Left kidney (tissue), 2 donors: ENCODE data around the gene PLCG1. TPM values are rescaled to one million over a fixed set of nuclear protein-coding genes. Genes with fewer than 3 reads are reported as not detected.

ENCODE experiments used
- DNase-seq: peaks from one replicate; pipeline ENCODE4 v3.0.0-alpha.2; 2013
- polyA plus RNA-seq: library from polyadenylated mRNA; unstranded; fragments of 120-200 nt; gene quantifications from one replicate; pipeline ENCODE4 v1.2.1, GENCODE V29; 2013; ENCODE audit not compliant: insufficient read length

PLCG1 gene
- polyA plus RNA-seq, 1 donor: 206 TPM

DNA sequence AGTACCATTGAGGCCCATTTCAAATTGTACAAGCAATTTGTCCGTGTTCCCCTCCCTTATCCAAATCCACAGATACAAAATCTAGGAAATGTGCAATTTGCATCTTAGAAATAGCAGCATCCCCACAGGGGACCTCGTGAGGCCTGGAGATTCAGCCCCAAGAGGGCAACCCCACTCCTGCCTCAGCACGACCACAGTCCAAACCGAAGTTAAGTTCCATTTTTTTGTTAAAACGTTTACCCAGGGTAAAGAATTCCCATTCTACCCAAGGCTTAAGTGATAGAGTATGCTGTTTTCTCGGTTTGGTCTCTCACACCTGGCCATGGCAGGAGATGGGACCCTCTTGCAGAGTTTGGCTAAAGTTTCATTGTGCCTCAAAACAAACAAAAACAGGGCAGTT is 41.2 kb downstream of the PLCG1 start:
- DNase-seq: no peak

DNA sequence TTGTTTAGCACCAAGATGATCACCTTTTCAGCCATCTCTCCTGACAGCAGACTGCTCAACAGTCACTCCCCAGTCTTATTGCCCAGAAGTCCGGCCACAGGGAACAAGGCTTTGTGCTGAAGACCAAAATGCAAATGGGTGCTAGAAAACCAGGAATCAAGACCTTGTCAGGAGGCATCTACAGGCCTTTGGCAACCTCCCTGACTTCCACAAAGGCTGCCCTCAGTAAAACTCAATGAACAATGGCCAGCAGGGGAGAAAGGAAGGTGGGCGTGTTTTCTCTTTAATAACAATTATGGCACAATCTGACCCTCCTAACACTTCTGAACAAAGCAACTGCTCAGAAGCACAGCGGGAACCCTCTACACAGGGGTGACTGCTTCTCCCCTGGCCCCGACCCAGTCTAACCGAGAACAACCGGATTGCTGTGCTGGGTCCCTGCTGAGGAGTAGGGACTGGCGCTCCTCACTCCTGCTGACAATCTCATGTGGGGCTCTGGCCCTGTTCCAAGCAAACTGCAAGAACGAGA is 41.6 kb downstream of the PLCG1 start:
- DNase-seq: no peak

DNA sequence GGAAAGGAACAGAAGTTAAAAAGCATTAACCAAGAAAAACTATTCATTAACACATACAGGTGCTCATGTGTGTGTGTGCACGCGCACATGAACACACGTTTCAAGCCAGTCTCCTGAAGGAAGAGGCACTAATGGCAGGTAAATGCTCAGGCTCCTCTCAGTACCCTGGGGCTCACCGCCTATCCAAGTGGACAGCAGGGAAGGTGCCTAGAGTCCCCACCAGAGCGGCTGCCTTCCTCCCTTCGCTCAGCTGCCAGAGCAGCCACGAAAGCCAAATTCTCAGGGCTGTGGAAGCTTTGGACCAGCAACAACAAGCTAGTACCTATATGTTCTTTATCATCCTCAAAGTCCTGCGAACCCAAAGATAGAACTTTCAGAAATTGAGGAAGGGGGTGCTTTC is 42.6 kb downstream of the PLCG1 start:
- no peak for DNase-seq

DNA sequence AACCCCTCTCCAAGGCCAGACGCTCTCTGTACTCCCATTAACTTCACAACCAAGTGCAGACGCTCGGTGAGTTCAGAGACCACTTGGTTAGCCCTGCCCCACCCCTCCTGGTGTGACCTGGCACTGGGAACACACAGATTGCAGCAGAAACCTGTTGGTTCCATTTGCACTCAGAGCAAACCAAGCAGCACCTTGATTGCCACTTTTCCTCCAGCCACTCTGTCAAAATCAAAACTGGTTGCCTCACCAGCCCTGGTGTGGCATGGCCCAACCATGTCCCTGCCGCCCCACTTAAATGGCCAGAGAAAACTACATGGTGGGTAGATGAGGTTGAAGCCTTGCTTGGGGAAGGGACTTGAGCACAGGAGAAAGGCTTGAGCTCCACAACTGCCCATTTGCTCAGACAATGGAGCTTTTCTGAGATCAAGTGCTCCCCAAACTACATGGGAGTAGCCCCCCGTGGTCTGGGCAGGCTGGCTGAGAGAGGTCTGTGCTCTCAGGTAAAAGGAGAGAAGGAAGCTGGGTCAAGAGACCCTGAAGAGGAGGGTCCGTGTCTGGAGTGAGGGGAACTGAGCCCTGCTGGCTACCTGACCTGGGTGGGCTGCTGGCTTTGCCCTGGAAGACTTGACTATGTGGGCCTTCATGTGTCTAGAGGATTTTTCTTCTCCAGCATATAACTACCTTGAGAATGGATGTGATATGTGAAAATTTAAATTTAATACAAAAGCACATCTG is 43.4 kb downstream of the PLCG1 start:
- DNase-seq: no peak

DNA sequence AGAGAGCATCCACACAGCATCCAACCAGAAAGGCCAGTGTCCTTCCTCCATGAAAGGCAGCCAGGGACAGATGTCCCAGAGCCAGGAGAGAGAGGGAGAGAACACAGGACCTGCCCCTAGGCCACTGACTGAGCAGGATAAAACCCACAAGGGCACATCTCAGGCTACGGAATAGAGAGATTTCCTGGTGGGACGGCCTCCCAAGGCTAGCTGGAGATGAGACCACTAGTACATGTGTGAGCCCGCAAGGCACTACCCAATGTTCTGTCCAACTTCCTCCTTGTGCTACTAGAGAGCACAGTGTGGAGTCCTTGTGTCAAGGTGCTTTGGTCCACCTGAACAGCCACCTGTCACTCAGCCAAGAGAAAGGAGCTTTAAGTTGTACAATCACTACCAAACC is 44.2 kb downstream of the PLCG1 start:
- no peak for DNase-seq

DNA sequence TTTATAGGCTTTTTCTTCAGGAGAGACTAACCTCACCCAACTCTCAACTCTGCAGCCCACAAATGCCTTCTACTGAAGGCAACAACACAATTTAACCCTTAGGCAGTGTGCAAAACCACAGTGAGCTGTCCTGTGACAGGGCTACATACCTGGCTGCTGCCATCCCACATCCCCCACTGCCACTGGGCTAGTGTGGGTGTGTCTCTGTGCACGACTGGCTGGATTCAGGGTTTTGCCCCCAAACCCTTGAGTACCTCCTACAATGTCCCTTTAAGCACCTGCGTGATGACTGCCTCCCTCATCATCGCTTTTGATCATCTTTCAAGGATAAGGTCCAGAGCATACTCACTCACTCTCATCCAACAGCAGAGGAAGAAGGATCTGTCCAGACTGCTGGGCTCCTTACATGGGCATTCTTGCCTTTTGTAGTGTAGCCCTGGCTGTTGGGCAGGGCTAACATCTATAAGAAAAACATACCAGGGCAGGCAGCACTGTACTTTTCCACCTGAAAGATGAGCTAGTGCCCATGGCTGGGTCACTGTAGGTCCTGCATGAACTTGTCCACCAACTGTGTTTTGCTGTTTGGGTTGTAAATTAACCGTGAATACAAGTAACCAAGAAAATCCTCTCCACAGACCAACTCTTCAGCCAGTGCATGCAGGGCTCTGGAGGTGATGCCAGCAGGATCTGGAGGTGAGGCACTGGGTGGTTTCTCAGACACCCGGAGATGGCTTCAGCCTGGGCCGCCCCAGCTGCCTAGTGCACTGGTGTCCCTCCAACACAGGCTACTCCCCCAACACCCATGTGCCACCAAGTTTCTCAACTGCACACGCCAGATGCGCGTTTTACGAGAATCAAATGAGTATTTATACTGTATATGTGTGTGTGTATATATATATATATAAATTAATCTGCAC is 45.2 kb downstream of the PLCG1 start:
- DNase-seq: no peak

DNA sequence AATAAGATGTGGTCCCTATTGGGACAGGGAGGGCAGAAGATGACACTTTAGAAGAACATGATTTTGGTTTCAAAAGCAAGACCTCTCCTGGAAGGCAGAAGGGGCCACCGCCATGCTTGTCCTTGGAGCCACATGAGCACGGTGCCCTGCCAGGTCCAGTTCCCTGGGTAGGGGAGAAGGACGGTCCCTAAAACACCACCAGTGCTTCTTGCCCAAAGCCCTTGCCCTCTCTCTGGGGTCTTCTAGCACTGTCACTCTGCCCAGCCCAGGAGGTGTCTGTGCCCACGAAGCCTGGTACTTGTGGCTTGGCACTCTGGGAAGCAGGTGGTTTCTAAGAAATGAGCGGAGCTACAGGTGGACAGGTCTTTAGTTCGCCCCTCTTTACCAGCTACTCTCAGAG is 46.0 kb downstream of the PLCG1 start:
- no peak for DNase-seq

DNA sequence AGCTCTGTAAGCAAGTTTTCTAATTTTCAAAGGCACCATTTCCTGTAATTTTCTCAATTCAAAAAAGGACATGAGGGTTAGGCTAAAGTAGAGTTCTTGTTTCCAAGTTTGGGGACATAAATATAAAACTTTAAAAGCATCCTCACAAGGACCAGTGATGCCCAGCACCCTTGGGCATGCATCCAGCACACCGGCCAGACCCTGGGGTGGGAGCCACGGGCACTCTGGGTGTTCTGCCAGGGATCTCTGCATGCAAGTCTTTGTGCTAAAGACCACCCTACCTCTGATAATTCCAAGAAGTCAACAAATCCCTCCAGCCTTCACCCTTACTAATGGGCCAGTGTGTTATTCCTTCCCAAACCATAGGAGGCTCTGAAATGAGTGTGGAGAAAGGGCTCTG is 46.5 kb downstream of the PLCG1 start:
- no peak for DNase-seq

DNA sequence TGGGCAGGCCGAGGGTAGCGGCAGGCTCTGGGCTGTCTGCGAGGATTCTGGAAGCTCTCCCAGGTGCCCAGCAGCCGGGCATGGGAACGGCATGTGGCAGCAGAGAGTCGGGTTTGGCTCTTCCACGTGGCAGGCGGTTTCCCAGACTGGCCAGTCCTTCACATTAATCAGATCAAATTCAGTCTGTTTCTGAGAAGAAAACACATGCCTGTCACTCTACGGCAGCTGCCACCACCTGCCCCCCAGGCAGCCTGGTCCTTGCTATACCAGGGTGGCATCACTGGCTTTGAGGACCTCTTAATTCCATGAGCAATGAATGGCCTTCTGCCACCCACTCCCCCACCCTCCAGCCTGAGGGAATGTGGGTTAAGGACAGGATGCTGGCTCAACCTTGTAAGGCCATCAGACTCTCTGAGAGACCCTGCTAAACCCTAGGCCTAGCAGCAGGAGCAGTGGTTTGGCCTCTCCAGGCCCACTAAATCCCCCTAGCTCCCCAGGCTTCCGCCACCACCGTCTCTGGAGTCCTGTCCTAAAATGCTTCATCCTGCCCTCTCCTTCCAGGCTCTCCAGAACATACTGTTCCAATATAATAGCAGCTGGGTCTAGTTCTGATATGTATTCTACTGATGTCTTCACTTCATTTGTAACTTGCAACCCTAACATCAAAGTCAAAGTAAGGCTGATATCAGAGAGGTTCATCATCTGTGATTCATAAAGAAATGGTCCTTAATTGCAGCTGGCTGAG is 47.8 kb downstream of the PLCG1 start:
- DNase-seq: no peak

DNA sequence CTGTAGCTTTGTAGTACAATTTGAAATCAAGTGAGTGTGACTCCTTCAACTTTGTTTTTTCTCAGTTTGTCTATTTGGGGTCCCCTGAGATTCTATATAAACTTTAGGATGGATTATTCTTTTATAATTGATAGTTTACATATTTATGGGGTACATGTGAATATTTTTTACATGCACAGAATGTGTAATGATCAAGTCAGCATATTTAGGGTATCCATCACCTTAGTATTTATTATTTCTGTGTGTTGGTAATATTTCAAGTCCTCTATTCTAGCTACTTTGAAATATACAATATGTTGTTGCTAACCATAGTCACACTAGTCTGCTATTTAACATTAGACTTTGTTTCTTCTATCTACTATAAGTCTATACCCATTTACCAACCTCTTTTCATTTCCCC is 50.3 kb downstream of the PLCG1 start:
- no peak for DNase-seq

DNA sequence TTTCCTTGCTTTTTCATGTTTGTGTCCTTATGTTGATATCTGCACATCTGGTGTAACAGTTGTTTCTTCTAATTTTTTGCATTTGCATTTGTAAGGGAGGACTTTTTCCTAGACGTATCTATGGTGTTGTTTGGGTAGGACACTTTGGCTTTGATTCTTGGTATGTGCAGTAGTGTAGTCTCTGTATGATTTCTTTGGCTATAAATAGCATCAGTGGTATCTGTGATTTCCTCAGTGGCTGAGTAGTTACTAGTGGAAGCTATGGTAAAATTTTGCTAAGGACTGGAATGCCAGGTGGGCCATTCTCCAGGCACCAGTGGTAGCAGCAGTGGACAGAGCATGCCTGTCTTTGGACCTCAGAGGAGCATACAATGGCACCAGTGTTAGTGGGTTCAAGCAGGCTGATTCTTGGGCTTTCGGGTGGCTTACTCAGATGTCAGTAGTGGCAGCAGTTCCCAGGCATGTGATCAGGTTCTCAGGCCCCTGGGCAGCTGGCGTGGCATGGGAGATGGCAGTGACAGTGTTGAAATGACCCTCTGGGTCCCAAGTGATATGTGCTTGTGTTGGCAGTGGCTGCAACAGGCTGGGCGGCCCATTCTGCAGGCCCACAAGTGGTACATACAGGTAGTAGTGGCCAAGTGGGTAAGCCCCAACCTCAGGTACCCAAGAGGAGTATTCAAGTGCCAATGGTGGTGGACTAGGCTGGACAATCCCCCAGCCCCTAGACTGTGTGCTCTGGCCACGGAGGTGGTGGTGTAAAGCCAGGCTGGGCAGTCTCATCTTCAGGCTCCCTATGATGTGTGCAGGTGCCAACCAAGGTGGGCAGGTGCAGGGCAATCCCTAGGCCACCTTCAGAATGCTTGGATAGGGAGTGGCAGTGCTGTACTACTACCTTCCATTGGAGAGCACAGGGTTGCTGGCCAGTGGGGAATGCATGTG is 54.5 kb downstream of the PLCG1 start:
- DNase-seq: no peak

DNA sequence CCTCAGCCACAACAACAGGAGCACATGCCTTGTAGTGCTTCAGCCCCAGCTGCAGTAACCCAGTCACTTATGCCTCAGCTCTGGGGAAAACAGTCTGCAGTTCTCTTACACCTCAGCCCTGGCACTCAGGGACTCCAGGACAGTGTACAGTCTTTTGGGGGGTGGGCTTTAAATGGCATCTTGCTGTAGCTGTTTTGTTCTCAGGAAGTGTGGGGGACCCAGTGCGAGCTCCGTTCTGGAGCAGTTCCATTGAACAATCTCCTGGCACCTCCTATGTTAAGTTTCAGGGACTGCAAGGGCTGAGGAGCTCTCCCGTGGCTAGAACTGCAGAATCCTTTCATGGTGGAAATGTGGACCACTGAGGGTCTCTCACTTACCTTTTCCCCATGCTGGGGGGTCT is 55.2 kb downstream of the PLCG1 start:
- DNase-seq: no peak

DNA sequence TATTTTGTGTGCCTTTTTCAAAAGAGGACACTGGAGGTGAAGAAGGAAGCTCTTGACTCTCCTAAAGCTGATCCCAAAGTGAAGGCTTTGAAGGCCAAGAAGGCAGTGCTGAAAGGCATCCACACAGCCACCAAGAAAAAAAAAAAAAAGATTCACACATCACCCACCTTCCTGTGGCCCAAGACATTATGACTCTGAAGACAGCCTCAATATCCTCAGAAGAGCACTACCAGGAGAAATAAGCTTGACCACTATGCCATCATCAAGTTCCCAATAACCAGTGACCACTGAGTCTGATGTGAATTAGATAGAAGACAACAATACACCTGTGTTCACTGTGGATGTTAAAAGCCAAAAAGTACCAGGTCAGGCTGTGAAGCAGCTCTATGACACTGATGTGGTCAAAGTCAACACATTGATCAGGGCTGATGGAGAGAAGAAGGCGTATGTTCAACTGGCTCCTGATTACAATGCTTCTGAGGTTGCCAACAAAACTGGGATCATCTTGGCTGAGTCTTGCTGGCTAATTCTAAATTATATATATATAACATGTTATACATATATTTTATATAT is 59.4 kb downstream of the PLCG1 start:
- DNase-seq: no peak

DNA sequence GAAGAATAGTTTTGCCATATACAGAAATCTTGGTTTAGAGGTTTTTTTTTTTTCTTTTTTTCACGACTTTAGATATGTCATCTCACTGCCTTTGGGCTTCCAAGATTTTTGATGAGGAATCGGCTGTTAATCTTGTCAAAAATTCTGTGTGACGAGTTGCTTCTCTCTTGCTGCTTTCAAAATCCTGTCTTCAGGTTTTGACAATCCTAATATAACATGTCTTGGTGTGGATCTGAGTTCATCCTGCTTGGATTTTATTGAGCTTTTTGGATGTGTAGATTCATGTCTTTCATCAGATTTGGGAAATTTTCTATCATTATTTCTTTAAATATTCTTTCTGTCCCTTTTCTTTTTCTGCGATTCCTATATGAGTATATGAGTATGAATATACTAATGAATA is 61.1 kb downstream of the PLCG1 start:
- no peak for DNase-seq

DNA sequence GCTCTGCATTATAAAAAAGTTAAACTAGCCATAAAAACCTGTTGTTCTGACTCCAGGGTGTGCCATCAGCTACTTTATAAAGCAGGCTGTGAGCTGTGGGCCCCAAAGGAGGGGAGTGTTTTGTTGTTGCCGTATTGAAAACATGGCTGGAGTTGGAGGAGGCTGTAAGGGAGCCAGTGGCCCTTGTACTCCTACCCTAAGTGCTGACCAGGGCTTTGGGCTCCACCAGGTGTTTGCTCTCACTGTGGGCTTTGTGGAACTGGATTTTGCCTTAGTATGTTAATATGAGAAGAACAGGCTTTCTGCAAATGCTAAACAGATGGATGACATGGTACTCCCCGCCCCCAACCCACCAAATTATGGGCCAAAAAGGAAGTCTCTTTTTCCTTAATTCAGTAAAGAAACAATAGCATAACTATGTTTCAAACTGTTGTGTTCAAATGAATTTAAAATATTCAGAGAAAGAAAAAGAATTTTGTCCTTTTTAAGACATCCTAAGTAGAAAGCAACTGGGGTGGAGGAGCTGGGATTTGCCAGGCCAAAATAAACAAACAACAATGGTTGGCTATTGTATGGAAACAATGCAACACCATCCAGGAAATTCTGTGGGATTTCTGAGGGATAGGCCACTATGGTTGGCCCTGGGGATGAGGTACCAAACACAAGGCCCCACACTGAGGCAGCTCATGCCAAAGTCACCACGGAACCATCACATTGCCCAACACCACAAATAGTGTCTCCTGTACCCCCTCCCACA is 63.3 kb downstream of the PLCG1 start:
- DNase-seq: no peak

DNA sequence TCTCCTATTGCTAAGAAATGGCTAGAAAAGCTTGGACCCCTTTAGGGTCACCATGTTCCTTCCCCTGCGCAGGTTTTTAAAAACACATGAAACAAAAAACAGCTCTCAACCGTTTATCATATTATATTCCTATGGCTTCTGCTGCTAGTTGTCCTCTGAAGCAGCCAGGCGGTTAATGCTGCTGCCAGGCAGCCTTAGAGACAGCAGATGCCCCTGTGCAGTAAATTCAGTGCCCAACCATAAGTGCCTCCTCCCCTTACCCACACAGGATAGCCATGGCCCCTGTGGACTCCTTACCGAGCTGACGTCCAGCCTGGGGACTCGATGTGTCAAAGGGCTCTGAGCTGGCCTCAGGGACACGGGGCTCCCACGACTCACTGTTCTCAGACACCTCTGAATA is 64.4 kb downstream of the PLCG1 start:
- no peak for DNase-seq

DNA sequence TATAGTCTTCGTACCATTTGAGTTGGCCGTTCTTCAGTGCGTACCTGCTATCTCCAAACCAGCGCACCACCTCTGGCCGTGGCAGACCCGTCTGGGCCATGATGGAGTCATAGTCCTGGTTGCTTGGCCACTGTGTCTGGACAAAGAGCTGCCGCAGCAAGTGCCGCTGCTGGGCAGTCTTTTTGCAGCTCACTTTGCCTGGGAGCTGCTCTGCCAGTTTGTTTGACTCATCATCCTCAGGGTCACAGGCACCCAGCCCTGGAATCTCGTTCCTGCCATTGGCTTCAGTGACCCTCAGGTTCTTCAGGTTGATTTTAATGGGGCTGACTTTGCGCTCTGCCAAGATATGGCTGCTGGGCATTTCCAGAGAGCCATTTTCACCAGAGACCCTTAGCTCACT is 65.1 kb downstream of the PLCG1 start:
- no peak for DNase-seq

DNA sequence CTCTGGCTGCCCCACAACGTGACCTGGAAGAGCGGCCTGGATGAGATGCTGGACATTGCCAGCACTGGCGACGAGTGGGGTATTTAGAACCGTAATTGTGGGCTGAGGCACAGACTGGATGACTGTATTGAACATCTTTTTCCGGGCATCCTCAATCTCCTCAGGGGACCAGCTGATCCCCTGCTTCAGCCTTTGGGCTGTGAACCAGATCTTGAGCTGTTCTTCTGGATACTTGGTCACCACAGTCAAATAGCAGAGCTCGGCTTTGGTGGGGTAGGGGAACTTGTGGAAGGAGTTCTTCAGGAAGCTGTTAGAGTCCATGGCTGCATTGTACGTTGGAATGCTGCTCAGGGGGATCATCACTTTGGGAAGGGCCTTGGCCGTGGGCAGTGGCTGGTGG is 66.3 kb downstream of the PLCG1 start:
- DNase-seq: no peak

DNA sequence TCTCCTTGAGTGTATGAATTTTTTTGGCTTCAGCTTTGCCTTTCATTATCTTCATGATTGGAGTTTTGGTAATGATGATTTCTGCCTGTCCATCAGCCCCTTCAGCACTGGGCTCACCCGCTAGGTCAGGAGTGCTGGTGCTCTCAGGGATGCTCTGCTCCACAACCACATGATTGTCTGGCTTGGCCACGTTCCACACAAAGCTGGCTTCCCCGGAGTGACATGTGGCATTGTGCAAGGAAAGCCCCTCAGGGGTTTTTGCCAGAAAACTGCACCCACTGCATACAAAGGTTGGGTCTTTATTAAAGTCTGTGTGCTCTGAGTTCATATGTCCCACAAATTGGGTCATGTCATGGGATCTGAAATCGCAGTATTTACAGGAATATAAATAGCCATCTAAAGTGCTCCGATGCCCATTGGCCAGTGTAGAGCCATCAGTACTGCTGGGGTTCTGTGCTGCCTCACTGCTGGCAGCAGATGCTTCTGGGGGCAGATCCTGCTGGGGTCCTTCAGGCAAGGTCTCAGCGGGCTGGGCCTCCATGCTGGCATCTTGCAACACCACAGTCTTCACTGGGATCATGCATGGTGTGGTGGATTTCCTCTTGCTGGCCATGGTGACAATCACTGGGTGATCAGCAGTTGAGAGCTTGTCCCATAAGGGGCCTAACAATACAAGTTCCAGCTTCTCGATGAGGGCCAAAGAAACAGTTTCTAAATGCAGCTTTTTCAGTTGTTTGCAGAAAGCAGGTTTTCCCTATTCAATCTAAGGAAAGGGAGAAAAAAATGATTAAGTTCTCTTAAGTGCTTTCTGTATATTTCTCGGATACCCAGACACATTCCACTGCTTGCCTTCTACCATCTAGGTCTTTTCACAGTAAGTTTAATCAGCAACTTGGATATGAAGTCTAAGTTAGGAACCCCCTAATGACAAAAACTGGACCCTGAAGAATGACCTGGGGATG is 67.2 kb downstream of the PLCG1 start:
- DNase-seq: no peak
